ENCODE data around the gene TBC1D16. TPM values are rescaled to one million over a fixed set of nuclear protein-coding genes. Genes with fewer than 3 reads are reported as not detected.

Gene TBC1D16
- total and polyA plus RNA-seq, 2 experiments from 2014 or later = 9.2 to 22.4 TPM

DNA sequence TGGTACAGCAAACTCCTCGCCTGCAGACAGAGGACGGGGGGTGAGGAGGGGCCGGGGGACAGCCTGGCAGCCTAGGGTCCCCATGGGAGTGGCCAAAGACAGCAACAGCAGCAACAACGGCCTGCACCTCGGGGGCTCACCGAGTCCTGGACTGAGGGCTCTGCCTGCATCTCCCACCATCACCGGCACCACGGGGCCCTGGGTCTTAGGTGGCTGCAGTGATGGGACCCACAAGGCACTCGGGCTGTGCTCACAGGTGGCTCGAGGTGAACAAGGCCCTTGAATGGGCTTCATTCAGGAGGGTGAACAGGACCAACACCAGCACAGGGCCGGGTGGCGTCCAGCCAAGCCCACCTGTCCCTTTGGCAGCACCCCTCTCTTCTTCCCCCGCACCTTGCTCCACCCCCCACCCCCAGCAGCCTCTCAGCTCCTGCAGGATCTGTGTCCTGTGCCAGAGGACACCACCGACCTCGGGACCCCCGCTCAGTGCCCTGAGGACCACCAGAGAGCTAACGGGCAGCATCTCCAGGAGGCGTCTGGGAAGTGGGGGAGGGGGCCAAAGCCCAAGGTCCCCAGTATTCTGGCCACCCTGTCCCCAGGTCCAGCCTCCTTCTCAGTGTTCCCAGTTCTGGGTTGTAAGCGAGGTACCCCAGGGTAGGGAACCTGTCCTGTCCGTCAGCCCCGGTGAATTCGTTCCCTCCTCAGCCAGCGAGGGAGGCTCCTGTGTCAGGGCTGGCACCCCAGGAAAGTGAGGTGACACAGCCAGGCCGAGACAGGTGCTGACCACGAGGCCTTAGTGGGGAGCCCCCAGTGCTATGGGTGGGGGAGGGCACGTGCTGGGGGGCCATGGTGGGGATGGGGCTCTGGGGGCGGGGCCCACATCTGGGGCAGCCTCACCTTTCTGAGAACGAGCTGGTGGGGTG lies 94.3 kb downstream of the TBC1D16 start:
- Histone ChIP-seq H3F3A (ENCODE audit: insufficient read depth) (no peaks in the 10 kb centered on the region), H3K27me3 (replicated peaks; ENCODE audit: insufficient read depth) (no peaks in the 10 kb centered on the region), H3K27ac (no peak overlapping the region), H2AFZ (no peak overlapping the region), H3K4me3 (no peak overlapping the region), H4K20me1 (ENCODE audit: insufficient read depth) (no peaks in the 10 kb centered on the region), H3K9me2 (ENCODE audit: insufficient read depth) (no peaks in the 10 kb centered on the region), H3K9ac (no peak overlapping the region), H3K9me3 (ENCODE audit: low read depth) (no peaks in the 10 kb centered on the region), H3K4me2 (ENCODE audit: unreplicated experiment) (no peak overlapping the region), H3K79me2 (ENCODE audit: insufficient read depth) (no peaks in the 10 kb centered on the region), H3K36me3 (ENCODE audit: low read depth) (no peaks in the 10 kb centered on the region), H3K4me1 (ENCODE audit: insufficient read depth) (peaks cover 4% of the 10 kb centered on the region; the same call in 1 of the 2 replicates)
- in situ Hi-C loops (cut with MboI) = no loop called here
- WGBS, 2 experiments (ENCODE audit: low coverage in 1 of 2, low lambda C conversion rate in 2 of 2, missing lambda C conversion rate in 2 of 2) = 85 to 93% methylated on average over 21 to 27 of the region's 28 CpGs
- TF ChIP-seq EZH2 (IDR thresholded peaks at IDR 0.05; ENCODE audit: insufficient read depth, poor library complexity, severe bottlenecking) (no peak), EZH2phosphoT487 (IDR thresholded peaks at IDR 0.05; ENCODE audit: insufficient read depth, low read depth) (no peak)
- DNase-seq = no peak

DNA sequence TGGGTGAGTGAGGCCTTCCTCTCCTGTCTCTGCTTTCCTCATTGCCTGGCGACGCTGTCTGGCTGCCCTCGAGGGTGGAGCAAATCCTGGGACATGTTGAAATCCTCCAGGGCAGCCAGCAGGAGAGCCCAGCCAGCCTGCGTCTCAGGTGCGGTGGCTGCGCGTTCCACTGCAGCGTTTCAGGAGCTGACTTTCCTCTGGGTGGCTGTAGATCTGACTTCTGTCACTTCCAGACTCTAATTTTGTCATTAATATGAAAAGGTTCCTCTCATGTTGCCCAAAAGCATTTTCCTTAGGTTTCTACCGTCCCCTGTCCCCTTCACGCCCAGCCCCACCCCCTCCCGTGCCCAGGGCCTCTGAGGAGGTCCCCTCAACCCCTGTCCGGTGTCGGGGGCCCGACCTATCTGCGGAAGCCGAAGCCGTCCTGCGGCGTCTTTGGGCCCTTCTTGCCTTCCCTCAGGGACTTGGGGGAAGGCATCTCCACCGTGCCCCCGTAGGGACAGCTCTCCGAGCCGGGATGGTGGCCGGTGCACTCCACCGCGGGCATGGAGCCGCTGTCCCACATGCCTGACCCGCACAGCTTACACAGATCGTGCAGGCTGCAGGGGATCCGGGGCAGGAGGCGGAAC lies 95.1 kb downstream of the TBC1D16 start:
- no peaks in the 10 kb centered on the region for H3K36me3 ChIP-seq (ENCODE audit: low read depth)

DNA sequence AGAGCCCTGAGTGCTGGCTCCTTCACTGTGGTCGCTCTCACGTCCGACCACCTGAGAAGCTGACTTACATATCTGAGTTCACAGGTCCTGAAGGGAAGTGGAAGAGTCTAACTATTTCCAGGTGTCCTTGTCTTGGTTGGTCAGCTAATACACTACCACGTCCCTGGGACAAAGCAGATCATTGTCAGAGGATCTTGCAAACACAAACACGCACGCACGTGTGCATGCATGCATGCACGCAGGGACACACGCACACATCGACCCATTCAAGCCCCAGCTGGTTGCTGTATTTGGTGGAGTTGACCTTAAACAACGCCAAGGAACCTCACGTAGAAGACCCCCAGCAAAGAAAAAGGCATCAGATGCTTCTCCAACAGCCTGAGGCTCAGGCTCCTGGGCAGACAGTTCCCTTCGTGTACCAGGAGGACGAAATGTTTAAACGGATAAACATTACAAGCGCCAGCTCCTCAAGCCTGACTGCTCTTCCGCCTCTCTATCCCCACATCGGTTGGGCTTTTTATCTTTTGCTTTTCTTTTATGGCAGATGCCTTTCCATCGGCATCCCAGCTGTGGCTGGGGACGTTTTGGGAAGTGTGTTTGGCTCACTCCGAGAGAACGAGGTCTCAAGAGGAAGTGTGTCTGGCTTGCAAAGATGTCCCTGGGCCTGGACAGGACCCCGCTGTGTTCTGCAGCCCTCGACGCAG lies 95.8 kb downstream of the TBC1D16 start:
- in situ Hi-C loops (cut with MboI) = no loop called here
- no peaks in the 10 kb centered on the region for H3F3A ChIP-seq (ENCODE audit: insufficient read depth)
- no peaks in the 10 kb centered on the region for H3K27me3 ChIP-seq (replicated peaks; ENCODE audit: insufficient read depth)
- no peaks in the 10 kb centered on the region for H3K79me2 ChIP-seq (ENCODE audit: insufficient read depth)
- H4K20me1 ChIP-seq (ENCODE audit: insufficient read depth) = no peaks in the 10 kb centered on the region
- TF ChIP-seq EZH2phosphoT487 (IDR thresholded peaks at IDR 0.05; ENCODE audit: insufficient read depth, low read depth) (no peak), EZH2 (IDR thresholded peaks at IDR 0.05; ENCODE audit: insufficient read depth, poor library complexity, severe bottlenecking) (no peak)
- no peak for DNase-seq
- H3K9me3 ChIP-seq (ENCODE audit: low read depth) = no peaks in the 10 kb centered on the region
- peaks cover 4% of the 10 kb centered on the region; the same call in 1 of the 2 replicates for H3K4me1 ChIP-seq (ENCODE audit: insufficient read depth)
- no peak overlapping the region for H3K9ac ChIP-seq
- H2AFZ ChIP-seq = no peak overlapping the region
- H3K9me2 ChIP-seq (ENCODE audit: insufficient read depth) = no peaks in the 10 kb centered on the region
- no peak overlapping the region for H3K4me2 ChIP-seq (ENCODE audit: unreplicated experiment)
- no peaks in the 10 kb centered on the region for H3K36me3 ChIP-seq (ENCODE audit: low read depth)
- H3K27ac ChIP-seq = no peak overlapping the region
- 89 to 91% methylated on average over 25 of the region's 25 CpGs for WGBS, 2 experiments (ENCODE audit: low coverage in 1 of 2, low lambda C conversion rate in 2 of 2, missing lambda C conversion rate in 2 of 2)
- no peak overlapping the region for H3K4me3 ChIP-seq

More for the DNA sequence above, 95.1 kb downstream of the TBC1D16 start:
- Histone ChIP-seq H3K79me2 (ENCODE audit: insufficient read depth) (no peaks in the 10 kb centered on the region), H3K9ac (no peak overlapping the region), H3K4me1 (ENCODE audit: insufficient read depth) (peaks cover 4% of the 10 kb centered on the region; the same call in 1 of the 2 replicates), H3K27ac (no peak overlapping the region), H3K9me3 (ENCODE audit: low read depth) (no peaks in the 10 kb centered on the region), H3K27me3 (replicated peaks; ENCODE audit: insufficient read depth) (no peaks in the 10 kb centered on the region), H3K4me3 (no peak overlapping the region), H3F3A (ENCODE audit: insufficient read depth) (no peaks in the 10 kb centered on the region), H4K20me1 (ENCODE audit: insufficient read depth) (no peaks in the 10 kb centered on the region), H3K9me2 (ENCODE audit: insufficient read depth) (no peaks in the 10 kb centered on the region), H2AFZ (no peak overlapping the region), H3K4me2 (ENCODE audit: unreplicated experiment) (no peak overlapping the region)
- DNase-seq = no peak
- in situ Hi-C loops (cut with MboI) = no loop called here
- TF ChIP-seq EZH2phosphoT487 (IDR thresholded peaks at IDR 0.05; ENCODE audit: insufficient read depth, low read depth) (no peak), EZH2 (IDR thresholded peaks at IDR 0.05; ENCODE audit: insufficient read depth, poor library complexity, severe bottlenecking) (no peak)
- WGBS, 2 experiments (ENCODE audit: low coverage in 1 of 2, low lambda C conversion rate in 2 of 2, missing lambda C conversion rate in 2 of 2) = 97% methylated on average over 27 to 31 of the region's 31 CpGs

- Histone ChIP-seq H3K9ac (no peak overlapping the region), H3K9me3 (ENCODE audit: low read depth) (no peaks in the 10 kb centered on the region), H3K79me2 (ENCODE audit: insufficient read depth) (no peaks in the 10 kb centered on the region), H3K4me1 (ENCODE audit: insufficient read depth) (peaks cover 4% of the 10 kb centered on the region; the same call in 1 of the 2 replicates), H3K27me3 (replicated peaks; ENCODE audit: insufficient read depth) (no peaks in the 10 kb centered on the region), H3K27ac (no peak overlapping the region), H3K36me3 (ENCODE audit: low read depth) (no peaks in the 10 kb centered on the region), H3K4me2 (ENCODE audit: unreplicated experiment) (no peak overlapping the region), H2AFZ (no peak overlapping the region), H3F3A (ENCODE audit: insufficient read depth) (no peaks in the 10 kb centered on the region), H4K20me1 (ENCODE audit: insufficient read depth) (no peaks in the 10 kb centered on the region), H3K9me2 (ENCODE audit: insufficient read depth) (no peaks in the 10 kb centered on the region), H3K4me3 (no peak overlapping the region)
- DNase-seq = no peak
- TF ChIP-seq EZH2 (IDR thresholded peaks at IDR 0.05; ENCODE audit: insufficient read depth, poor library complexity, severe bottlenecking) = no peak
- no peak for TF ChIP-seq EZH2phosphoT487 (IDR thresholded peaks at IDR 0.05; ENCODE audit: insufficient read depth, low read depth)
- in situ Hi-C loops (cut with MboI) = no loop called here
- whole genome bisulfite sequencing, 2 experiments (ENCODE audit: low coverage in 1 of 2, low lambda C conversion rate in 2 of 2, missing lambda C conversion rate in 2 of 2) = 85 to 96% methylated on average over 7 of the region's 7 CpGs
Observed at GRCh38 chr17:79939094-79939435, 96.6 kb downstream of the TBC1D16 start.

Measured in GM23248 (cell line).